Measurements from ENCODE around the gene ZNRF3. TPM values are rescaled to one million over a fixed set of nuclear protein-coding genes. Genes with fewer than 3 reads are reported as not detected.
A peak's percentile ranks its signal among the peaks of the same experiment; 100 is the strongest.

Gene ZNRF3
- total RNA-seq, 1 donor from 2014 or later = 7.9 TPM

GRCh38 chr22:28925916-28926315, 42.5 kb downstream of the ZNRF3 start:
- peak in 1 of 2 donors; percentile 79 for DNase-seq (ENCODE audit: extremely low spot score in 2 of 2)
- no peak overlapping the region for H3K4me3 ChIP-seq
- TF ChIP-seq POLR2A (IDR thresholded peaks at IDR 0.05) (no peak), POLR2AphosphoS5 (IDR thresholded peaks at IDR 0.05; ENCODE audit: insufficient read depth in 1 of 2, low read depth in 1 of 2) (no peak), CTCF (IDR thresholded peaks at IDR 0.05) (no peak)
- no peak overlapping the region for H3K27ac ChIP-seq
- no peaks in the 10 kb centered on the region for H3K27me3 ChIP-seq
- H3K36me3 ChIP-seq = no peaks in the 10 kb centered on the region
- no peaks in the 10 kb centered on the region for H3K9me3 ChIP-seq
- intact Hi-C loops (cut with DNase I) = no loop called here
- peaks cover 37% of the 10 kb centered on the region for H3K4me1 ChIP-seq

GRCh38 chr22:28927630-28928029, 44.3 kb downstream of the ZNRF3 start:
- intact Hi-C loops (cut with DNase I) = no loop called here
- Histone ChIP-seq H3K9me3 (no peaks in the 10 kb centered on the region), H3K4me1 (peaks cover 27% of the 10 kb centered on the region), H3K4me3 (no peak overlapping the region), H3K27ac (no peak overlapping the region), H3K36me3 (no peaks in the 10 kb centered on the region), H3K27me3 (no peaks in the 10 kb centered on the region)
- TF ChIP-seq POLR2AphosphoS5 (IDR thresholded peaks at IDR 0.05; ENCODE audit: insufficient read depth in 1 of 2, low read depth in 1 of 2) (no peak), CTCF (IDR thresholded peaks at IDR 0.05) (no peak), POLR2A (IDR thresholded peaks at IDR 0.05) (no peak)
- DNase-seq (ENCODE audit: extremely low spot score in 2 of 2) = no peak

- no peak for TF ChIP-seq POLR2A (IDR thresholded peaks at IDR 0.05)
- TF ChIP-seq CTCF (IDR thresholded peaks at IDR 0.05) = no peak
- no peak for TF ChIP-seq POLR2AphosphoS5 (IDR thresholded peaks at IDR 0.05; ENCODE audit: insufficient read depth in 1 of 2, low read depth in 1 of 2)
- no peaks in the 10 kb centered on the region for H3K9me3 ChIP-seq
- intact Hi-C loops (cut with DNase I) = no loop called here
- peaks cover 12% of the 10 kb centered on the region for H3K4me1 ChIP-seq
- DNase-seq (ENCODE audit: extremely low spot score in 2 of 2) = no peak
- no peak overlapping the region for H3K27ac ChIP-seq
- H3K4me3 ChIP-seq = no peak overlapping the region
- no peaks in the 10 kb centered on the region for H3K27me3 ChIP-seq
- no peaks in the 10 kb centered on the region for H3K36me3 ChIP-seq
Observed at GRCh38 chr22:28929197-28929596, 45.8 kb downstream of the ZNRF3 start.

GRCh38 chr22:28930357-28931007, 47.1 kb downstream of the ZNRF3 start:
- Histone ChIP-seq H3K4me1 (peaks cover 11% of the 10 kb centered on the region), H3K27ac (no peak overlapping the region), H3K27me3 (no peaks in the 10 kb centered on the region), H3K4me3 (no peak overlapping the region), H3K36me3 (no peaks in the 10 kb centered on the region), H3K9me3 (no peaks in the 10 kb centered on the region)
- DNase-seq (ENCODE audit: extremely low spot score in 2 of 2) = no peak
- TF ChIP-seq POLR2A (IDR thresholded peaks at IDR 0.05) = no peak
- no peak for TF ChIP-seq POLR2AphosphoS5 (IDR thresholded peaks at IDR 0.05; ENCODE audit: insufficient read depth in 1 of 2, low read depth in 1 of 2)
- intact Hi-C loops (cut with DNase I) = no loop called here

- H3K27ac ChIP-seq = no peak overlapping the region
- peaks cover 11% of the 10 kb centered on the region for H3K4me1 ChIP-seq
Observed at GRCh38 chr22:28931844-28932567, 48.6 kb downstream of the ZNRF3 start.

More at GRCh38 chr22:28931844-28932567, 48.6 kb downstream of the ZNRF3 start:
- no peak for DNase-seq (ENCODE audit: extremely low spot score in 2 of 2)
- intact Hi-C loops (cut with DNase I) = no loop called here
- no peaks in the 10 kb centered on the region for H3K36me3 ChIP-seq
- H3K9me3 ChIP-seq = no peaks in the 10 kb centered on the region
- H3K4me3 ChIP-seq = no peak overlapping the region
- TF ChIP-seq POLR2AphosphoS5 (IDR thresholded peaks at IDR 0.05; ENCODE audit: insufficient read depth in 1 of 2, low read depth in 1 of 2) (no peak), POLR2A (IDR thresholded peaks at IDR 0.05) (no peak), CTCF (IDR thresholded peaks at IDR 0.05) (no peak)
- H3K27me3 ChIP-seq = no peaks in the 10 kb centered on the region
